ENCODE results near the gene ATXN10. TPM values are rescaled to one million over a fixed set of nuclear protein-coding genes. Genes with fewer than 3 reads are reported as not detected.

The ATXN10 gene, protein sequence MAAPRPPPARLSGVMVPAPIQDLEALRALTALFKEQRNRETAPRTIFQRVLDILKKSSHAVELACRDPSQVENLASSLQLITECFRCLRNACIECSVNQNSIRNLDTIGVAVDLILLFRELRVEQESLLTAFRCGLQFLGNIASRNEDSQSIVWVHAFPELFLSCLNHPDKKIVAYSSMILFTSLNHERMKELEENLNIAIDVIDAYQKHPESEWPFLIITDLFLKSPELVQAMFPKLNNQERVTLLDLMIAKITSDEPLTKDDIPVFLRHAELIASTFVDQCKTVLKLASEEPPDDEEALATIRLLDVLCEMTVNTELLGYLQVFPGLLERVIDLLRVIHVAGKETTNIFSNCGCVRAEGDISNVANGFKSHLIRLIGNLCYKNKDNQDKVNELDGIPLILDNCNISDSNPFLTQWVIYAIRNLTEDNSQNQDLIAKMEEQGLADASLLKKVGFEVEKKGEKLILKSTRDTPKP
- 63.5 and 106 TPM in 2 replicates for total RNA-seq

DNA sequence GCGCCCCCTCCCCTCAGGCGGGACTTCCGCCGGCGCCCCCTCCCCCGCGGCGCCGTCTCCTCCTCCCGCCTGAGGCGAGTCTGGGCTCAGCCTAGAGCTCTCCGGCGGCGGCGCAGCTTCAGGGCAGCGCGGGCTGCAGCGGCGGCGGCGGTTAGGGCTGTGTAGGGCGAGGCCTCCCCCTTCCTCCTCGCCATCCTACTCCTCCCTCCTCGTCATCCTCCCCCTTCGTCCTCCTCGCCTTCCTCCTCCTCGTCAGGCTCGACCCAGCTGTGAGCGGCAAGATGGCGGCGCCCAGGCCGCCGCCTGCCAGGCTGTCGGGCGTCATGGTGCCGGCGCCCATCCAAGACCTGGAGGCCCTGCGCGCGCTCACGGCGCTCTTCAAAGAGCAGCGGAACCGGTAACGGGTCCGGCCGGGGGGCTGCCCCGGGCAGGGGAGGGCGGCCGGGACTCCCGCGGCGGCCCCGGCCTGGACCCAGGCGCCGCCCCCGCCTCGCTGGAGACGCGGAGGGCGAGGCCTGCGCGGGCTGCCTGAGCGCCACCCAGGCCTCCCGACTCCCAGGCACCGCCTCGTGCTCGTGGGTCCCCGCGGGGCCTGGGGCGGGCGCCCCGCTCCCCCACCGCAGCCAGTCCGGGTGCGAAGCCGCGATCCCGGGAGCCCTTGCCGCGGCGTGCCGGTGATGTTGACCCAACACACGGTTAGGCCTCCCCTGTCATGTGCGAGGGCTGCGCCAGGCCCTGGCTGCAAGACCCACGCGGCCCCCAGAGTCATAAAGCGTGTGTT lies at the start of gene ATXN10:
TSS of gene ATXN10 (plus strand) at position 52 of the 781 bp plus-strand sequence. CDS start at position 282, 230 bp downstream.

Other genes starting within 250 kb of the ATXN10 start
- gene FBLN1, start 169.0 kb upstream of the ATXN10 start, total RNA-seq: 0.09 and 3.3 TPM in 2 replicates

All from endothelial cell of coronary artery (primary cell).